OCI-LY1 (cell line): ENCODE data around the gene FNIP2.

Source experiments
- EZH2 ChIP-seq: fragments of 200-600 bp; sonication (generic), shearing (Covaris generic); IDR thresholded peaks from 2 replicates; pipeline ENCODE4 v1.8.0; 2017; ENCODE audit warnings: borderline replicate concordance, mixed run types, mild to moderate bottlenecking, antibody characterized with exemption, low read length, moderate library complexity, mixed read lengths
- TF ChIP-seq, protein P1 (sequence below): fragments of 200-600 bp; sonication (generic), shearing (Covaris generic); IDR thresholded peaks from 2 replicates; pipeline ENCODE4 v1.5.1; 2017; ENCODE audit warnings: mild to moderate bottlenecking, antibody characterized with exemption, low read length, moderate library complexity, mixed read lengths

- TF ChIP-seq, protein P1, sequence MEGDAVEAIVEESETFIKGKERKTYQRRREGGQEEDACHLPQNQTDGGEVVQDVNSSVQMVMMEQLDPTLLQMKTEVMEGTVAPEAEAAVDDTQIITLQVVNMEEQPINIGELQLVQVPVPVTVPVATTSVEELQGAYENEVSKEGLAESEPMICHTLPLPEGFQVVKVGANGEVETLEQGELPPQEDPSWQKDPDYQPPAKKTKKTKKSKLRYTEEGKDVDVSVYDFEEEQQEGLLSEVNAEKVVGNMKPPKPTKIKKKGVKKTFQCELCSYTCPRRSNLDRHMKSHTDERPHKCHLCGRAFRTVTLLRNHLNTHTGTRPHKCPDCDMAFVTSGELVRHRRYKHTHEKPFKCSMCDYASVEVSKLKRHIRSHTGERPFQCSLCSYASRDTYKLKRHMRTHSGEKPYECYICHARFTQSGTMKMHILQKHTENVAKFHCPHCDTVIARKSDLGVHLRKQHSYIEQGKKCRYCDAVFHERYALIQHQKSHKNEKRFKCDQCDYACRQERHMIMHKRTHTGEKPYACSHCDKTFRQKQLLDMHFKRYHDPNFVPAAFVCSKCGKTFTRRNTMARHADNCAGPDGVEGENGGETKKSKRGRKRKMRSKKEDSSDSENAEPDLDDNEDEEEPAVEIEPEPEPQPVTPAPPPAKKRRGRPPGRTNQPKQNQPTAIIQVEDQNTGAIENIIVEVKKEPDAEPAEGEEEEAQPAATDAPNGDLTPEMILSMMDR: no peak
- no peak for TF ChIP-seq EZH2
These were observed 46.4 kb upstream of the FNIP2 start for GRCh38 chr4:158722291-158722916.
